K562 (cell line): ENCODE results near the gene RAB21. TPM values are rescaled to one million over a fixed set of nuclear protein-coding genes. Genes with fewer than 3 reads are reported as not detected.

Experiments
- GTF2E2 ChIP-seq: fragments of 200-800 bp; sonication (Bioruptor generic); IDR thresholded peaks from 2 replicates; pipeline ENCODE4 v1.6.1; 2016; ENCODE audit warnings: missing genetic modification characterization, missing compliant biosample characterization
- MAX ChIP-seq: sonication (generic); formaldehyde crosslinking; IDR thresholded peaks from 2 replicates; pipeline ENCODE4 v1.9.0; 2022; ENCODE audit warnings: mild to moderate bottlenecking, missing genetic modification reagents
- MAZ ChIP-seq, 2 experiments: fragments of 450-650 bp in 1 of 2; sonication (generic) in 1 of 2; formaldehyde crosslinking; IDR thresholded peaks in 1 of 2; conservative IDR thresholded peaks in 1 of 2; 2 replicates each; pipeline versions ENCODE4 v1.4.0 to v1.5.0; 2020; ENCODE audit warnings: mild to moderate bottlenecking in 1 of 2, missing genetic modification reagents in 1 of 2
- MYC ChIP-seq, 2 experiments: fragments of 250-450 bp in 1 of 2; sonication (Bioruptor Pico) in 1 of 2; IDR thresholded peaks; 2 replicates each; pipeline versions ENCODE4 v1.5.1 to v1.6.1; 2012 to 2021; ENCODE audit warnings: low read depth in 2 of 2, borderline replicate concordance in 1 of 2, improper control_type of control experiment in 1 of 2, low read length in 1 of 2, mild to moderate bottlenecking in 1 of 2, moderate library complexity in 1 of 2
- NCOA2 ChIP-seq, 2 experiments: fragments of 450-650 bp; IDR thresholded peaks; 2 replicates each; pipeline ENCODE4 v1.6.1; 2018; ENCODE audit warnings: mild to moderate bottlenecking in 2 of 2, moderate library complexity in 1 of 2; ENCODE audit not compliant: partially characterized antibody in 2 of 2
- NR4A1 ChIP-seq, 2 experiments: fragments of 250-450 bp in 1 of 2; fragments of 450-650 bp in 1 of 2; sonication (Bioruptor Pico) in 1 of 2; IDR thresholded peaks; 2 replicates each; pipeline versions ENCODE4 v1.4.0 to v1.6.1; 2016 to 2020; ENCODE audit warnings: mild to moderate bottlenecking in 2 of 2, missing compliant biosample characterization in 1 of 2, missing genetic modification characterization in 1 of 2, moderate library complexity in 1 of 2
- PCBP1 ChIP-seq: fragments of 200-400 bp; formaldehyde crosslinking; IDR thresholded peaks from 2 replicates; pipeline ENCODE4 v1.6.1; 2018; ENCODE audit warnings: mild to moderate bottlenecking, low read depth, low read length; ENCODE audit not compliant: poor library complexity, severe bottlenecking
- POLR2A ChIP-seq: fragments of 450-650 bp; conservative IDR thresholded peaks from 2 replicates; pipeline ENCODE4 v1.6.1; 2016
- RHOXF2B ChIP-seq: fragments of 250-450 bp; sonication (Bioruptor Pico); conservative IDR thresholded peaks from 2 replicates; pipeline ENCODE4 v1.5.1; 2021
- SRSF1 ChIP-seq: fragments of 200-400 bp; formaldehyde crosslinking; IDR thresholded peaks from 2 replicates; pipeline ENCODE4 v1.6.1; 2017; ENCODE audit warnings: mild to moderate bottlenecking, low read depth, low read length, moderate library complexity
- TCFL5 ChIP-seq: fragments of 250-450 bp; sonication (Bioruptor Pico); conservative IDR thresholded peaks from 2 replicates; pipeline ENCODE4 v1.6.1; 2021; ENCODE audit warnings: mild to moderate bottlenecking, moderate library complexity, matching md5 sums
- ZNF184 ChIP-seq: sonication (generic); formaldehyde crosslinking; IDR thresholded peaks from 2 replicates; pipeline ENCODE4 v1.5.0; 2020; ENCODE audit warnings: missing genetic modification reagents
- polyA plus RNA-seq, 8 experiments: library from polyadenylated mRNA; depleted of rRNA in 4 of 8; stranded (reverse) in 5 of 8; unstranded in 3 of 8; fragments of >200 nt; fragmentation: Nextera tagmentation in 2 of 8; fragmentation: Illumina TruSeq in 1 of 8; extraction: Ambion mirVana in 2 of 8; extraction: Trizol in 1 of 8; gene quantifications; 2 replicates each; pipeline versions ENCODE4 v1.2.1 to v1.2.3, GENCODE V29; 2011 to 2014; ENCODE audit warnings: inconsistent platforms in 1 of 8, missing spikeins in 1 of 8
- total RNA-seq, 7 experiments: library from RNA; depleted of rRNA in 6 of 7; stranded (reverse); fragments of >200 nt in 6 of 7; fragmentation: Illumina TruSeq in 2 of 7; extraction: Trizol in 2 of 7; gene quantifications; 2 replicates each; pipeline versions ENCODE4 v1.2.1 to v1.2.3, GENCODE V29; 2011 to 2021; ENCODE audit warnings: low replicate concordance in 1 of 7
- TF ChIP-seq, protein P1 (sequence below): fragments of 450-650 bp; IDR thresholded peaks from 2 replicates; pipeline ENCODE4 v1.6.1; 2018; ENCODE audit warnings: mild to moderate bottlenecking, low read depth; ENCODE audit not compliant: partially characterized antibody
- TF ChIP-seq, protein P2 (sequence below): fragments of 450-650 bp; IDR thresholded peaks from 2 replicates; pipeline ENCODE4 v1.6.1; 2016; ENCODE audit warnings: mild to moderate bottlenecking, moderate library complexity

The RAB21 gene
- total and polyA plus RNA-seq, 9 of the 15 experiments (the other 6 are each of a cell fraction or from before 2014, with no cell fraction given), result 5.3 to 45.6 (median 19.6) TPM

DNA sequence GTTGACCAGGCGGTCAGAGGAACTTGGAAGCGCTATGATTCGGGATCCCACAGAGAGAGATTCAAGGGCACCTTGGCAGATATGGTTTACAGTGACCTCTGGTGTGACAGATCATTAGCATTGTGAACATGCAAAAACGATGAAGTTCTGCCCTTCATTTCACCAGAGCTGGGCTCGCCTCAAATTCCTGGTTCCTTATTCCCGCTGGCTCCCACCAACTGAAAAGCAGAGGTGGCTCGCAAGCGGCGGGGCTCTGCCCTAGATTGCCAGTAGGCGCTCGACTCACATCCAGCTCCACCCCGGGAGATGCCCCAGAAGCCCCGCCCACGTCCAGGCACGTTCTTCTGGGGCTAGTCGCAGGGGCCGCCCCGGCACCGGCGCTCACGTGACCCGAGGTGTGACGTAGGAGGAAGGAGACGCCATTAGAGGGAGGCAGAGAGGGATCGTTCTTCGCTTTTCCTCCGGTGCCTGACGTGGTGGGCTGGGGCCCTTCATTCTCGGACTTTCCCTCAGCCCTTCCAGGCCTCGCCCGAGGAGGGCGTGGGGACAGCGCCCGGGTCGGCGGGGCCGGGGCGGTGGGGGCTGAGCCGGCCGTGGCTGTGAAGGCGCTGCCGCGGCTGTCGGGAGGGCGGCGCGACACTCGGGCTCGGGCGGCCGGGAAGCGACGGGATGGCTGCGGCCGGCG is at the start of gene RAB21 (continued):
- TF ChIP-seq, protein P1, sequence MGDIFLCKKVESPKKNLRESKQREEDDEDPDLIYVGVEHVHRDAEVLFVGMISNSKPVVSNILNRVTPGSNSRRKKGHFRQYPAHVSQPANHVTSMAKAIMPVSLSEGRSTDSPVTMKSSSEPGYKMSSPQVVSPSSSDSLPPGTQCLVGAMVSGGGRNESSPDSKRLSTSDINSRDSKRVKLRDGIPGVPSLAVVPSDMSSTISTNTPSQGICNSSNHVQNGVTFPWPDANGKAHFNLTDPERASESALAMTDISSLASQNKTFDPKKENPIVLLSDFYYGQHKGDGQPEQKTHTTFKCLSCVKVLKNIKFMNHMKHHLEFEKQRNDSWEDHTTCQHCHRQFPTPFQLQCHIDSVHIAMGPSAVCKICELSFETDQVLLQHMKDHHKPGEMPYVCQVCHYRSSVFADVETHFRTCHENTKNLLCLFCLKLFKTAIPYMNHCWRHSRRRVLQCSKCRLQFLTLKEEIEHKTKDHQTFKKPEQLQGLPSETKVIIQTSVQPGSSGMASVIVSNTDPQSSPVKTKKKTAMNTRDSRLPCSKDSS, result no peak
- TF ChIP-seq SRSF1 (no peak), TCFL5 (CRISPR knock-in tag) (no peak), PCBP1 (no peak), POLR2A (peak; percentile 84), MAX (CRISPR knock-in tag) (peak; percentile 79), GTF2E2 (tag) (no peak), MAZ (CRISPR knock-in tag; conservative IDR thresholded peaks at IDR 0.05 in 1 of 2, IDR thresholded peaks at IDR 0.05 in 1 of 2) (peak; percentile 36 to 67; a peak in 3 of 4 replicates), RHOXF2B (CRISPR knock-in tag) (no peak), MYC (IDR thresholded peaks at IDR 0.05; ENCODE audit: low read depth, low read length) (peak; percentile 74), MYC (CRISPR knock-in tag; IDR thresholded peaks at IDR 0.05; ENCODE audit: borderline replicate concordance, low read depth) (no peak), NR4A1 (CRISPR knock-in tag; IDR thresholded peaks at IDR 0.05) (no peak), NR4A1 (tag; IDR thresholded peaks at IDR 0.05) (no peak), NCOA2 (IDR thresholded peaks at IDR 0.05; ENCODE audit: partially characterized antibody in 2 of 2) (no peak), ZNF184 (no peak)
- TF ChIP-seq, protein P2, sequence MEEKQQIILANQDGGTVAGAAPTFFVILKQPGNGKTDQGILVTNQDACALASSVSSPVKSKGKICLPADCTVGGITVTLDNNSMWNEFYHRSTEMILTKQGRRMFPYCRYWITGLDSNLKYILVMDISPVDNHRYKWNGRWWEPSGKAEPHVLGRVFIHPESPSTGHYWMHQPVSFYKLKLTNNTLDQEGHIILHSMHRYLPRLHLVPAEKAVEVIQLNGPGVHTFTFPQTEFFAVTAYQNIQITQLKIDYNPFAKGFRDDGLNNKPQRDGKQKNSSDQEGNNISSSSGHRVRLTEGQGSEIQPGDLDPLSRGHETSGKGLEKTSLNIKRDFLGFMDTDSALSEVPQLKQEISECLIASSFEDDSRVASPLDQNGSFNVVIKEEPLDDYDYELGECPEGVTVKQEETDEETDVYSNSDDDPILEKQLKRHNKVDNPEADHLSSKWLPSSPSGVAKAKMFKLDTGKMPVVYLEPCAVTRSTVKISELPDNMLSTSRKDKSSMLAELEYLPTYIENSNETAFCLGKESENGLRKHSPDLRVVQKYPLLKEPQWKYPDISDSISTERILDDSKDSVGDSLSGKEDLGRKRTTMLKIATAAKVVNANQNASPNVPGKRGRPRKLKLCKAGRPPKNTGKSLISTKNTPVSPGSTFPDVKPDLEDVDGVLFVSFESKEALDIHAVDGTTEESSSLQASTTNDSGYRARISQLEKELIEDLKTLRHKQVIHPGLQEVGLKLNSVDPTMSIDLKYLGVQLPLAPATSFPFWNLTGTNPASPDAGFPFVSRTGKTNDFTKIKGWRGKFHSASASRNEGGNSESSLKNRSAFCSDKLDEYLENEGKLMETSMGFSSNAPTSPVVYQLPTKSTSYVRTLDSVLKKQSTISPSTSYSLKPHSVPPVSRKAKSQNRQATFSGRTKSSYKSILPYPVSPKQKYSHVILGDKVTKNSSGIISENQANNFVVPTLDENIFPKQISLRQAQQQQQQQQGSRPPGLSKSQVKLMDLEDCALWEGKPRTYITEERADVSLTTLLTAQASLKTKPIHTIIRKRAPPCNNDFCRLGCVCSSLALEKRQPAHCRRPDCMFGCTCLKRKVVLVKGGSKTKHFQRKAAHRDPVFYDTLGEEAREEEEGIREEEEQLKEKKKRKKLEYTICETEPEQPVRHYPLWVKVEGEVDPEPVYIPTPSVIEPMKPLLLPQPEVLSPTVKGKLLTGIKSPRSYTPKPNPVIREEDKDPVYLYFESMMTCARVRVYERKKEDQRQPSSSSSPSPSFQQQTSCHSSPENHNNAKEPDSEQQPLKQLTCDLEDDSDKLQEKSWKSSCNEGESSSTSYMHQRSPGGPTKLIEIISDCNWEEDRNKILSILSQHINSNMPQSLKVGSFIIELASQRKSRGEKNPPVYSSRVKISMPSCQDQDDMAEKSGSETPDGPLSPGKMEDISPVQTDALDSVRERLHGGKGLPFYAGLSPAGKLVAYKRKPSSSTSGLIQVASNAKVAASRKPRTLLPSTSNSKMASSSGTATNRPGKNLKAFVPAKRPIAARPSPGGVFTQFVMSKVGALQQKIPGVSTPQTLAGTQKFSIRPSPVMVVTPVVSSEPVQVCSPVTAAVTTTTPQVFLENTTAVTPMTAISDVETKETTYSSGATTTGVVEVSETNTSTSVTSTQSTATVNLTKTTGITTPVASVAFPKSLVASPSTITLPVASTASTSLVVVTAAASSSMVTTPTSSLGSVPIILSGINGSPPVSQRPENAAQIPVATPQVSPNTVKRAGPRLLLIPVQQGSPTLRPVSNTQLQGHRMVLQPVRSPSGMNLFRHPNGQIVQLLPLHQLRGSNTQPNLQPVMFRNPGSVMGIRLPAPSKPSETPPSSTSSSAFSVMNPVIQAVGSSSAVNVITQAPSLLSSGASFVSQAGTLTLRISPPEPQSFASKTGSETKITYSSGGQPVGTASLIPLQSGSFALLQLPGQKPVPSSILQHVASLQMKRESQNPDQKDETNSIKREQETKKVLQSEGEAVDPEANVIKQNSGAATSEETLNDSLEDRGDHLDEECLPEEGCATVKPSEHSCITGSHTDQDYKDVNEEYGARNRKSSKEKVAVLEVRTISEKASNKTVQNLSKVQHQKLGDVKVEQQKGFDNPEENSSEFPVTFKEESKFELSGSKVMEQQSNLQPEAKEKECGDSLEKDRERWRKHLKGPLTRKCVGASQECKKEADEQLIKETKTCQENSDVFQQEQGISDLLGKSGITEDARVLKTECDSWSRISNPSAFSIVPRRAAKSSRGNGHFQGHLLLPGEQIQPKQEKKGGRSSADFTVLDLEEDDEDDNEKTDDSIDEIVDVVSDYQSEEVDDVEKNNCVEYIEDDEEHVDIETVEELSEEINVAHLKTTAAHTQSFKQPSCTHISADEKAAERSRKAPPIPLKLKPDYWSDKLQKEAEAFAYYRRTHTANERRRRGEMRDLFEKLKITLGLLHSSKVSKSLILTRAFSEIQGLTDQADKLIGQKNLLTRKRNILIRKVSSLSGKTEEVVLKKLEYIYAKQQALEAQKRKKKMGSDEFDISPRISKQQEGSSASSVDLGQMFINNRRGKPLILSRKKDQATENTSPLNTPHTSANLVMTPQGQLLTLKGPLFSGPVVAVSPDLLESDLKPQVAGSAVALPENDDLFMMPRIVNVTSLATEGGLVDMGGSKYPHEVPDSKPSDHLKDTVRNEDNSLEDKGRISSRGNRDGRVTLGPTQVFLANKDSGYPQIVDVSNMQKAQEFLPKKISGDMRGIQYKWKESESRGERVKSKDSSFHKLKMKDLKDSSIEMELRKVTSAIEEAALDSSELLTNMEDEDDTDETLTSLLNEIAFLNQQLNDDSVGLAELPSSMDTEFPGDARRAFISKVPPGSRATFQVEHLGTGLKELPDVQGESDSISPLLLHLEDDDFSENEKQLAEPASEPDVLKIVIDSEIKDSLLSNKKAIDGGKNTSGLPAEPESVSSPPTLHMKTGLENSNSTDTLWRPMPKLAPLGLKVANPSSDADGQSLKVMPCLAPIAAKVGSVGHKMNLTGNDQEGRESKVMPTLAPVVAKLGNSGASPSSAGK, result peak; percentile 75
